SIG-M5 treated with dmso at 0.1 percent for 504 hours (cell line): ENCODE data around the gene NDUFB8.

ENCODE experiments used
- DNase-seq: peaks from one replicate; lab custom pipeline; 2025; ENCODE audit not compliant: unreplicated experiment; lab: John Stamatoyannopoulos, UW

The NDUFB8 gene

GRCh38 chr10:100544950-100545349 lies 15.3 kb upstream of the NDUFB8 start:
- no peak for DNase-seq

GRCh38 chr10:100537475-100537874 lies 7.8 kb upstream of the NDUFB8 start:
- no peak for DNase-seq

- DNase-seq, result peak; percentile 94
Observed at GRCh38 chr10:100535715-100536353, 6.2 kb upstream of the NDUFB8 start, which contains the start of gene HIF1AN. HIF1AN (plus strand) TSS chr10:100535943; CDS start chr10:100535959, 16 bp downstream.

GRCh38 chr10:100535338-100535714 lies 5.7 kb upstream of the NDUFB8 start:
- no peak for DNase-seq

- DNase-seq, result no peak
Observed at GRCh38 chr10:100534726-100535125, 5.1 kb upstream of the NDUFB8 start.

- DNase-seq, result no peak
Observed at GRCh38 chr10:100531761-100532160, 2.1 kb upstream of the NDUFB8 start.

- no peak for DNase-seq
Observed at GRCh38 chr10:100528921-100529474, 673 bp downstream of the NDUFB8 start.

GRCh38 chr10:100528123-100528886 lies 1.4 kb downstream of the NDUFB8 start:
- no peak for DNase-seq

GRCh38 chr10:100524638-100525037 lies 5.0 kb downstream of the NDUFB8 start:
- no peak for DNase-seq

GRCh38 chr10:100524206-100524605 lies 5.5 kb downstream of the NDUFB8 start:
- DNase-seq, result no peak

GRCh38 chr10:100522945-100523344 lies 6.7 kb downstream of the NDUFB8 start:
- DNase-seq, result no peak

- DNase-seq, result no peak
Observed at GRCh38 chr10:100522107-100522801, 7.4 kb downstream of the NDUFB8 start.

- no peak for DNase-seq
Observed at GRCh38 chr10:100520811-100521210, 8.9 kb downstream of the NDUFB8 start.

GRCh38 chr10:100519311-100520051 lies 10.2 kb downstream of the NDUFB8 start, which contains the start of gene SEC31B:
SEC31B (minus strand) TSS chr10:100519861; CDS start chr10:100516952, 2,909 bp downstream.
- DNase-seq, result no peak

GRCh38 chr10:100518761-100519241 lies 10.9 kb downstream of the NDUFB8 start:
- peak; percentile 29 for DNase-seq

GRCh38 chr10:100516847-100517246 lies 12.8 kb downstream of the NDUFB8 start:
- no peak for DNase-seq

- no peak for DNase-seq
Observed at GRCh38 chr10:100515612-100516011, 14.1 kb downstream of the NDUFB8 start.

- peak; percentile 36 for DNase-seq
Observed at GRCh38 chr10:100510533-100511308, 18.9 kb downstream of the NDUFB8 start.

- no peak for DNase-seq
Observed at GRCh38 chr10:100509241-100509840, 20.3 kb downstream of the NDUFB8 start.
